GM12892 (cell line): ENCODE results near the gene TOP1.

Source experiments
- POLR2A ChIP-seq: IDR thresholded peaks from 2 replicates; pipeline ENCODE4 v1.6.1; 2011; ENCODE audit warnings: low read depth, low read length, control low read depth
- POLR2AphosphoS5 ChIP-seq: IDR thresholded peaks from 2 replicates; pipeline ENCODE4 v1.6.1; 2011; ENCODE audit warnings: low read depth, low read length, control low read depth

DNA sequence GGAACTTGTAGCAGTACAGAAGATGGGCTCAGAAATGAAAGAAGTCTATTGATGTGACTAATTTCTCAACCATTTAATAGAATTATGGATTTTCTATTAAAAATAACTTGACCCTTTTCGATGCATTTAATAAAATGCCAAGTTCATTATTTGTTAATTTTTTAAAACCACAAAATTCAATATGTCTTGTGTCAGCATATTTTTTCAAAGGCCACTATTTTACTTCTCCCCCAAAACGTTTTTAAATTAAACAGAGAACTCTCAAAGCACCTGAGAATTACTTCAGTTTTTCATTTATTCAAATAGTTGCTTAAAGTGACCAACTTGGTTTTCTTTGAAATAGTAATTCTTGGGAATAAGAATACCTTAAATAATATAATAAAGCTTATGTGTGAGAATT lies 8.6 kb downstream of the TOP1 start:
- TF ChIP-seq POLR2A (no peak), POLR2AphosphoS5 (no peak)
